Smooth muscle cell (in vitro differentiated cells): ENCODE measurements around the gene CXCL16. TPM values are rescaled to one million over a fixed set of nuclear protein-coding genes. Genes with fewer than 3 reads are reported as not detected.

Source experiments
- DNase-seq: peaks from one replicate; lab custom pipeline; 2025; ENCODE audit not compliant: unreplicated experiment; lab: John Stamatoyannopoulos, UW
- H2AFZ ChIP-seq: fragments of 200-600 bp; sonication (generic); 2 replicates; pipeline ENCODE4 v1.6.0; 2016; ENCODE audit warnings: antibody characterized with exemption, low read depth, mild to moderate bottlenecking
- H3F3A ChIP-seq: fragments of 200-600 bp; sonication (generic); 2 replicates; pipeline ENCODE4 v1.6.0; 2017; ENCODE audit warnings: antibody characterized with exemption, low read depth
- H3K27ac ChIP-seq: fragments of 200-600 bp; sonication (generic); 2 replicates; pipeline ENCODE4 v1.5.1; 2016; ENCODE audit warnings: low read depth, mild to moderate bottlenecking
- H3K27me3 ChIP-seq: fragments of 200-600 bp; sonication (generic); 2 replicates; pipeline ENCODE4 v1.6.1; 2016; ENCODE audit warnings: low read depth, mild to moderate bottlenecking
- H3K36me3 ChIP-seq: fragments of 200-600 bp; sonication (generic); 2 replicates; pipeline ENCODE4 v1.5.1; 2016; ENCODE audit warnings: low read depth
- H3K4me1 ChIP-seq: fragments of 200-600 bp; sonication (generic); 2 replicates; pipeline ENCODE4 v1.5.1; 2016; ENCODE audit warnings: low read depth
- H3K4me2 ChIP-seq: fragments of 200-600 bp; sonication (generic); 2 replicates; pipeline ENCODE4 v1.6.0; 2016; ENCODE audit warnings: mild to moderate bottlenecking
- H3K4me3 ChIP-seq: fragments of 200-600 bp; sonication (generic); 2 replicates; pipeline ENCODE4 v1.5.1; 2016; ENCODE audit warnings: mild to moderate bottlenecking
- H3K79me2 ChIP-seq: fragments of 200-600 bp; sonication (generic); 2 replicates; pipeline ENCODE4 v1.6.0; 2016; ENCODE audit warnings: low read depth, mild to moderate bottlenecking
- H3K9ac ChIP-seq: fragments of 200-600 bp; sonication (generic); 2 replicates; pipeline ENCODE4 v1.6.0; 2016; ENCODE audit warnings: low read depth
- H3K9me3 ChIP-seq: fragments of 200-600 bp; sonication (generic); replicated peaks from 2 replicates; pipeline ENCODE4 v1.5.1; 2016; ENCODE audit warnings: low read depth
- H4K20me1 ChIP-seq: fragments of 200-600 bp; sonication (generic); 2 replicates; pipeline ENCODE4 v1.6.0; 2016; ENCODE audit warnings: low read depth
- CTCF ChIP-seq: fragments of 200-600 bp; sonication (generic); IDR thresholded peaks from 2 replicates; pipeline ENCODE4 v1.5.1; 2017; ENCODE audit warnings: borderline replicate concordance, mild to moderate bottlenecking, antibody characterized with exemption; ENCODE audit not compliant: insufficient read depth, poor library complexity, severe bottlenecking
- WGBS: methylation state at CpG from one replicate; pipeline ENCODE4 v1.1.7; 2016; ENCODE audit warnings: low lambda C conversion rate; 5-methylcytosine and 5-hydroxymethylcytosine counted together
- polyA plus RNA-seq: library from polyadenylated mRNA; unstranded; fragments of >200 nt; fragmentation: Nextera tagmentation; extraction: Ambion mirVana; gene quantifications from 2 replicates; pipeline ENCODE4 v1.2.1, GENCODE V29; 2016
- total RNA-seq: library from RNA; depleted of rRNA; stranded (reverse); fragments of >200 nt; gene quantifications from 2 replicates; pipeline ENCODE4 v1.2.3, GENCODE V29; 2014

CXCL16 gene
- total and polyA plus RNA-seq, 2 experiments from 2014 or later, result 2.3 to 3.2 TPM

GRCh38 chr17:4742629-4743028 is 2.9 kb upstream of the CXCL16 start:
- no peaks in the 10 kb centered on the region for H3F3A ChIP-seq
- no peak for TF ChIP-seq CTCF
- peaks cover 16% of the 10 kb centered on the region for H3K4me1 ChIP-seq
- H3K4me2 ChIP-seq, result no peak overlapping the region
- H3K27ac ChIP-seq, result no peak overlapping the region
- H3K4me3 ChIP-seq, result no peak overlapping the region
- H4K20me1 ChIP-seq, result no peaks in the 10 kb centered on the region
- no peak for DNase-seq
- H3K9me3 ChIP-seq, result no peaks in the 10 kb centered on the region
- WGBS, result 90% methylated on average over 10 of the region's 10 CpGs
- no peak overlapping the region for H3K9ac ChIP-seq
- H2AFZ ChIP-seq, result no peak overlapping the region
- H3K27me3 ChIP-seq, result peaks cover 75% of the 10 kb centered on the region
- H3K36me3 ChIP-seq, result no peaks in the 10 kb centered on the region
- no peaks in the 10 kb centered on the region for H3K79me2 ChIP-seq

GRCh38 chr17:4742133-4742532 is 2.4 kb upstream of the CXCL16 start:
- H2AFZ ChIP-seq, result no peak overlapping the region
- no peak overlapping the region for H3K9ac ChIP-seq
- H3F3A ChIP-seq, result no peaks in the 10 kb centered on the region
- H3K9me3 ChIP-seq, result no peaks in the 10 kb centered on the region
- H4K20me1 ChIP-seq, result no peaks in the 10 kb centered on the region
- no peak for DNase-seq
- no peak overlapping the region for H3K4me3 ChIP-seq
- no peaks in the 10 kb centered on the region for H3K79me2 ChIP-seq
- no peak overlapping the region for H3K4me2 ChIP-seq
- peaks cover 16% of the 10 kb centered on the region for H3K4me1 ChIP-seq
- 88% methylated on average over 9 of the region's 9 CpGs for WGBS
- no peaks in the 10 kb centered on the region for H3K36me3 ChIP-seq
- TF ChIP-seq CTCF, result no peak
- no peak overlapping the region for H3K27ac ChIP-seq
- peaks cover 80% of the 10 kb centered on the region for H3K27me3 ChIP-seq

GRCh38 chr17:4741544-4741943 is 1.8 kb upstream of the CXCL16 start:
- no peak for DNase-seq
- Histone ChIP-seq H4K20me1 (no peaks in the 10 kb centered on the region), H3K4me2 (no peak overlapping the region), H3K79me2 (no peaks in the 10 kb centered on the region), H3K9me3 (no peaks in the 10 kb centered on the region), H3K4me3 (no peak overlapping the region), H3K36me3 (no peaks in the 10 kb centered on the region), H3K9ac (no peak overlapping the region), H3K27me3 (peaks cover 84% of the 10 kb centered on the region), H2AFZ (no peak overlapping the region), H3F3A (no peaks in the 10 kb centered on the region), H3K27ac (no peak overlapping the region), H3K4me1 (peaks cover 16% of the 10 kb centered on the region)
- WGBS, result 89% methylated on average over 8 of the region's 8 CpGs
- no peak for TF ChIP-seq CTCF

GRCh38 chr17:4740584-4740983 is 856 bp upstream of the CXCL16 start:
- Histone ChIP-seq H4K20me1 (no peaks in the 10 kb centered on the region), H3K27me3 (peaks cover 77% of the 10 kb centered on the region), H3K27ac (no peak overlapping the region), H3K9ac (no peak overlapping the region), H3K4me1 (peaks cover 14% of the 10 kb centered on the region), H3K9me3 (no peaks in the 10 kb centered on the region), H3K4me3 (peak overlapping the region; percentile 93), H2AFZ (no peak overlapping the region), H3K4me2 (no peak overlapping the region), H3F3A (no peaks in the 10 kb centered on the region), H3K36me3 (no peaks in the 10 kb centered on the region), H3K79me2 (no peaks in the 10 kb centered on the region)
- no peak for DNase-seq
- no peak for TF ChIP-seq CTCF
- WGBS, result 89% methylated on average over 8 of the region's 8 CpGs
